K562 (cell line): ENCODE results near the gene MTG2. TPM values are rescaled to one million over a fixed set of nuclear protein-coding genes. Genes with fewer than 3 reads are reported as not detected.

Experiments used
- ARNT ChIP-seq, 2 experiments: fragments of 450-650 bp; IDR thresholded peaks; 2 replicates each; pipeline ENCODE4 v1.6.1; 2016; ENCODE audit warnings: mild to moderate bottlenecking in 1 of 2
- CBX3 ChIP-seq, 2 experiments: IDR thresholded peaks; 1 replicate in 1 of 2; 2 replicates in 1 of 2; pipeline ENCODE4 v1.6.1; 2012; ENCODE audit warnings: inconsistent platforms in 2 of 2, low read length in 2 of 2, borderline replicate concordance in 1 of 2, control low read depth in 1 of 2
- DNMT1 ChIP-seq: fragments of 450-650 bp; IDR thresholded peaks from 2 replicates; pipeline ENCODE4 v1.6.1; 2016; ENCODE audit warnings: antibody characterized with exemption, mild to moderate bottlenecking
- EZH2 ChIP-seq: IDR thresholded peaks from 2 replicates; pipeline ENCODE4 v1.6.1; 2012; ENCODE audit warnings: low read depth, mild to moderate bottlenecking, inconsistent platforms, low read length, borderline replicate concordance
- GTF2A2 ChIP-seq: IDR thresholded peaks from 2 replicates; pipeline ENCODE4 v1.6.1; 2016; ENCODE audit warnings: mild to moderate bottlenecking, missing genetic modification characterization, missing compliant biosample characterization
- GTF2F1 ChIP-seq: IDR thresholded peaks from 2 replicates; pipeline ENCODE4 v1.6.1; 2011; ENCODE audit warnings: low read depth, low read length, improper control_type of control experiment
- HDAC1 ChIP-seq, 2 experiments: fragments of 450-650 bp; IDR thresholded peaks; 2 replicates each; pipeline ENCODE4 v1.6.1; 2016 to 2017; ENCODE audit warnings: inconsistent platforms in 1 of 2, mild to moderate bottlenecking in 1 of 2, moderate library complexity in 1 of 2
- MAFG ChIP-seq: fragments of 450-650 bp; conservative IDR thresholded peaks from 2 replicates; pipeline ENCODE4 v1.6.1; 2016; ENCODE audit warnings: missing genetic modification characterization, missing compliant biosample characterization
- PHB2 ChIP-seq: fragments of 450-650 bp; IDR thresholded peaks from 2 replicates; pipeline ENCODE4 v1.6.1; 2017; ENCODE audit warnings: low read depth
- POLR3G ChIP-seq: IDR thresholded peaks from 2 replicates; pipeline ENCODE4 v1.6.1; 2011; ENCODE audit not compliant: insufficient read length, insufficient replicate concordance; ENCODE audit errors: extremely low read depth
- PTTG1 ChIP-seq: fragments of 450-650 bp; IDR thresholded peaks from 2 replicates; pipeline ENCODE4 v1.6.1; 2016; ENCODE audit warnings: low read depth, mild to moderate bottlenecking, missing genetic modification characterization, missing compliant biosample characterization
- SUPT5H ChIP-seq: fragments of 450-650 bp; IDR thresholded peaks from 2 replicates; pipeline ENCODE4 v1.6.1; 2016
- TFAP4 ChIP-seq: sonication (generic); formaldehyde crosslinking; IDR thresholded peaks from 2 replicates; pipeline ENCODE4 v1.8.0; 2022; ENCODE audit warnings: missing genetic modification reagents, mild to moderate bottlenecking, moderate library complexity, borderline replicate concordance
- THRAP3 ChIP-seq: fragments of 450-650 bp; IDR thresholded peaks from 2 replicates; pipeline ENCODE4 v1.6.1; 2016; ENCODE audit warnings: mild to moderate bottlenecking, inconsistent platforms, borderline replicate concordance
- ZNF212 ChIP-seq: fragments of 450-650 bp; formaldehyde crosslinking; IDR thresholded peaks from 2 replicates; pipeline ENCODE4 v1.4.0; 2020; ENCODE audit warnings: mild to moderate bottlenecking
- ZNF318 ChIP-seq, 2 experiments: fragments of 450-650 bp; IDR thresholded peaks; 2 replicates each; pipeline ENCODE4 v1.6.1; 2016; ENCODE audit warnings: mild to moderate bottlenecking in 2 of 2, borderline replicate concordance in 1 of 2, low read depth in 1 of 2, moderate library complexity in 1 of 2
- ZNF511 ChIP-seq: sonication (generic); formaldehyde crosslinking; IDR thresholded peaks from 2 replicates; pipeline ENCODE4 v1.8.0; 2022; ENCODE audit warnings: mild to moderate bottlenecking, missing genetic modification reagents
- ZNF707 ChIP-seq: fragments of 250-450 bp; sonication (Bioruptor Pico); conservative IDR thresholded peaks from 2 replicates; pipeline ENCODE4 v1.8.0; 2022; ENCODE audit warnings: inconsistent platforms, mild to moderate bottlenecking, moderate library complexity
- polyA plus RNA-seq, 8 experiments: library from polyadenylated mRNA; depleted of rRNA in 4 of 8; stranded (reverse) in 5 of 8; unstranded in 3 of 8; fragments of >200 nt; fragmentation: Nextera tagmentation in 2 of 8; fragmentation: Illumina TruSeq in 1 of 8; extraction: Ambion mirVana in 2 of 8; extraction: Trizol in 1 of 8; gene quantifications; 2 replicates each; pipeline versions ENCODE4 v1.2.1 to v1.2.3, GENCODE V29; 2011 to 2014; ENCODE audit warnings: inconsistent platforms in 1 of 8, missing spikeins in 1 of 8
- total RNA-seq, 7 experiments: library from RNA; depleted of rRNA in 6 of 7; stranded (reverse); fragments of >200 nt in 6 of 7; fragmentation: Illumina TruSeq in 2 of 7; extraction: Trizol in 2 of 7; gene quantifications; 2 replicates each; pipeline versions ENCODE4 v1.2.1 to v1.2.3, GENCODE V29; 2011 to 2021; ENCODE audit warnings: low replicate concordance in 1 of 7

The MTG2 gene
- total and polyA plus RNA-seq, 9 of the 15 experiments (the other 6 are each of a cell fraction or from before 2014, with no cell fraction given), result 8.7 to 67.5 (median 44.5) TPM

- no peak for TF ChIP-seq PTTG1 (tag)
- no peak for TF ChIP-seq POLR3G
- TF ChIP-seq ZNF707 (CRISPR knock-in tag), result no peak
- TF ChIP-seq ZNF212, result no peak
- TF ChIP-seq CBX3 (IDR thresholded peaks at IDR 0.05; ENCODE audit: borderline replicate concordance in 1 of 2, low read length in 2 of 2), result peak in 1 of 2 experiments; percentile 31; a peak in 1 of 3 replicates
- TF ChIP-seq HDAC1 (IDR thresholded peaks at IDR 0.05), result peak; percentile 21 to 96; a peak in 2 of 4 replicates
- TF ChIP-seq GTF2F1, result peak; percentile 31; the same call in 1 of the 2 replicates
- TF ChIP-seq ZNF511 (CRISPR knock-in tag), result 0 out of 2 replicates have a peak, but pooled peaks have one; percentile 32
- TF ChIP-seq GTF2A2, result no peak
- TF ChIP-seq ZNF318 (IDR thresholded peaks at IDR 0.05; ENCODE audit: borderline replicate concordance in 1 of 2, low read depth in 1 of 2), result no peak
- no peak for TF ChIP-seq DNMT1
- no peak for TF ChIP-seq THRAP3
- TF ChIP-seq PHB2, result no peak
- no peak for TF ChIP-seq MAFG (tag)
- TF ChIP-seq TFAP4, result peak; percentile 96
- TF ChIP-seq SUPT5H, result peak; percentile 98
- TF ChIP-seq ARNT (IDR thresholded peaks at IDR 0.05), result 0 out of 4 replicates have a peak, but pooled peaks of 1 of the 2 experiments have one; percentile 23
- TF ChIP-seq EZH2, result no peak
Measured at GRCh38 chr20:62182469-62183425, at the start of gene MTG2 (continued).
